Measurements from ENCODE around the gene THRB. TPM values are rescaled to one million over a fixed set of nuclear protein-coding genes. Genes with fewer than 3 reads are reported as not detected.

THRB gene
- total RNA-seq, 2 donors from 2014 or later, result 0.24 to 0.26 TPM

DNA sequence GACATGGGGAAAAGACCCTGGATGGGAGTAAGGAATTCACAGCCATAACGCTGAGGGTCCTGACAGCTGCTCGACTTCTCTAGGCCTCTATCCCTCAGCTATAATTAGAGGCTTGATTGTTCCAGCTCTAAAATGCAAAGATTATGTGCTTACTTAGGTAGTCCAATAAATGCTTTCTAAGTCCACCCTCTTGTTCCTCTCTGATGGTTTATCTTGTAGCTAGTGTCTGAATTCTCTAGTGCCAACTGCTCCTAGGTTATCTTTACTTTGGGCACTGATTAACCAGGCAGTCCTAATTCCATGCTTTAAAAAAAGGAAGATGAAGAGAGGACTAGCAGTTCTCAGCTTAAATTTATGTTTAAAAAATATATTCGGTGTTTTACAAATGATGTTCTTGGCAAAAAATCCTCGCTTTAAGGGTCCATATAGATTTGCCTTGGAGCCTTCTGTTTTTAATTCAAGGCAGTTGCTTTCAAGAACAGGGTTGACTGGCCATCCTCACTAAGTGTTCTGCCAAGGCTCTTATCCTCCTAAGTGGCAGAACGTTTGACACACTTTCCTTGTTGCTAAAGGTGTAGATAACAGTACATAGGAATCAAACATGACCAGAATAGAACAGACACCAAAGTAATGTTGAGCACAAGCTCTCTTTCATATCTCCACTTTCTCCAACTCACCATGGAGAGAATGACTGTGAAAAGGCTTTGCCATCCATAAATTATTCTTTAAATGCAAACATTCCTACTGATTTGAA is 60.6 kb downstream of the THRB start:
- no peaks in the 10 kb centered on the region for H3K36me3 ChIP-seq (ENCODE audit: control insufficient read depth, insufficient read depth, low read length)
- H3K27ac Mint-ChIP-seq, result no peak overlapping the region
- no peak overlapping the region for H3K27ac ChIP-seq (ENCODE audit: low read depth, low read length)
- H3K4me3 ChIP-seq (ENCODE audit: low read length), result no peak overlapping the region
- TF ChIP-seq, protein P1, sequence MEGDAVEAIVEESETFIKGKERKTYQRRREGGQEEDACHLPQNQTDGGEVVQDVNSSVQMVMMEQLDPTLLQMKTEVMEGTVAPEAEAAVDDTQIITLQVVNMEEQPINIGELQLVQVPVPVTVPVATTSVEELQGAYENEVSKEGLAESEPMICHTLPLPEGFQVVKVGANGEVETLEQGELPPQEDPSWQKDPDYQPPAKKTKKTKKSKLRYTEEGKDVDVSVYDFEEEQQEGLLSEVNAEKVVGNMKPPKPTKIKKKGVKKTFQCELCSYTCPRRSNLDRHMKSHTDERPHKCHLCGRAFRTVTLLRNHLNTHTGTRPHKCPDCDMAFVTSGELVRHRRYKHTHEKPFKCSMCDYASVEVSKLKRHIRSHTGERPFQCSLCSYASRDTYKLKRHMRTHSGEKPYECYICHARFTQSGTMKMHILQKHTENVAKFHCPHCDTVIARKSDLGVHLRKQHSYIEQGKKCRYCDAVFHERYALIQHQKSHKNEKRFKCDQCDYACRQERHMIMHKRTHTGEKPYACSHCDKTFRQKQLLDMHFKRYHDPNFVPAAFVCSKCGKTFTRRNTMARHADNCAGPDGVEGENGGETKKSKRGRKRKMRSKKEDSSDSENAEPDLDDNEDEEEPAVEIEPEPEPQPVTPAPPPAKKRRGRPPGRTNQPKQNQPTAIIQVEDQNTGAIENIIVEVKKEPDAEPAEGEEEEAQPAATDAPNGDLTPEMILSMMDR (conservative IDR thresholded peaks at IDR 0.05), result no peak
- H3K4me3 Mint-ChIP-seq, result no peak overlapping the region
- H3K9me3 Mint-ChIP-seq, result no peaks in the 10 kb centered on the region
- DNase-seq, result no peak
- H3K9ac ChIP-seq (ENCODE audit: extremely low read depth, low read length, poor library complexity, severe bottlenecking), result no peak overlapping the region
- no peaks in the 10 kb centered on the region for H3K36me3 Mint-ChIP-seq (ENCODE audit: low read depth)
- no peaks in the 10 kb centered on the region for H3K9me3 ChIP-seq (ENCODE audit: control insufficient read depth, low read length)
- WGBS, 2 experiments (ENCODE audit: insufficient coverage in 1 of 2, insufficient read length in 1 of 2), result 90 to 92% methylated on average over 2 to 5 of the region's 5 CpGs
- peaks cover 72% of the 10 kb centered on the region for H3K27me3 ChIP-seq (ENCODE audit: control insufficient read depth, insufficient read depth, low read length, poor library complexity, severe bottlenecking)
- H3K4me1 ChIP-seq (ENCODE audit: control insufficient read depth, insufficient read depth, low read length), result peaks cover 2% of the 10 kb centered on the region
- H3K27me3 Mint-ChIP-seq (ENCODE audit: insufficient read depth), result peaks cover 32% of the 10 kb centered on the region
- peaks cover 9% of the 10 kb centered on the region for H3K4me1 Mint-ChIP-seq

- Mint-ChIP-seq H3K9me3 (no peaks in the 10 kb centered on the region), H3K4me1 (peaks cover 9% of the 10 kb centered on the region), H3K4me3 (no peak overlapping the region), H3K27me3 (ENCODE audit: insufficient read depth) (peaks cover 32% of the 10 kb centered on the region), H3K27ac (no peak overlapping the region), H3K36me3 (ENCODE audit: low read depth) (no peaks in the 10 kb centered on the region)
- H3K4me3 ChIP-seq (ENCODE audit: low read length), result no peak overlapping the region
- no peaks in the 10 kb centered on the region for H3K36me3 ChIP-seq (ENCODE audit: control insufficient read depth, insufficient read depth, low read length)
- H3K27ac ChIP-seq (ENCODE audit: low read depth, low read length), result no peak overlapping the region
- H3K9me3 ChIP-seq (ENCODE audit: control insufficient read depth, low read length), result no peaks in the 10 kb centered on the region
- DNase-seq, result no peak
- no peak overlapping the region for H3K9ac ChIP-seq (ENCODE audit: extremely low read depth, low read length, poor library complexity, severe bottlenecking)
- TF ChIP-seq, protein P1 (conservative IDR thresholded peaks at IDR 0.05), result no peak
- H3K4me1 ChIP-seq (ENCODE audit: control insufficient read depth, insufficient read depth, low read length), result peaks cover 2% of the 10 kb centered on the region
- peaks cover 72% of the 10 kb centered on the region for H3K27me3 ChIP-seq (ENCODE audit: control insufficient read depth, insufficient read depth, low read length, poor library complexity, severe bottlenecking)
Observed at GRCh38 chr3:24432989-24433388, 61.7 kb downstream of the THRB start.

- peaks cover 4% of the 10 kb centered on the region for H3K4me1 Mint-ChIP-seq
- WGBS, 2 experiments (ENCODE audit: insufficient coverage in 1 of 2, insufficient read length in 1 of 2), result 89% methylated on average over 2 of the region's 2 CpGs; no CpG with 5 or more reads in 1 of the 2 experiments
- no peak overlapping the region for H3K27ac Mint-ChIP-seq
Observed at GRCh38 chr3:24428481-24428880, 66.2 kb downstream of the THRB start.

More at GRCh38 chr3:24428481-24428880, 66.2 kb downstream of the THRB start:
- Histone ChIP-seq H3K27ac (ENCODE audit: low read depth, low read length) (no peak overlapping the region), H3K4me1 (ENCODE audit: control insufficient read depth, insufficient read depth, low read length) (no peaks in the 10 kb centered on the region), H3K4me3 (ENCODE audit: low read length) (no peak overlapping the region), H3K27me3 (ENCODE audit: control insufficient read depth, insufficient read depth, low read length, poor library complexity, severe bottlenecking) (peaks cover 46% of the 10 kb centered on the region), H3K9ac (ENCODE audit: extremely low read depth, low read length, poor library complexity, severe bottlenecking) (no peak overlapping the region), H3K36me3 (ENCODE audit: control insufficient read depth, insufficient read depth, low read length) (no peaks in the 10 kb centered on the region), H3K9me3 (ENCODE audit: control insufficient read depth, low read length) (no peaks in the 10 kb centered on the region)
- Mint-ChIP-seq H3K9me3 (no peaks in the 10 kb centered on the region), H3K4me3 (no peak overlapping the region), H3K36me3 (ENCODE audit: low read depth) (no peaks in the 10 kb centered on the region), H3K27me3 (ENCODE audit: insufficient read depth) (peaks cover 13% of the 10 kb centered on the region)
- no peak for DNase-seq
- TF ChIP-seq, protein P1 (conservative IDR thresholded peaks at IDR 0.05), result no peak
